Peyer's patch (tissue), 4 donors: Measurements from ENCODE around the gene PDGFB.

Experiments
- POLR2A ChIP-seq, 2 donors: fragments of 450-650 bp; IDR thresholded peaks; one replicate each; pipeline ENCODE4 v1.5.1; 2017; ENCODE audit warnings: antibody characterized with exemption in 2 of 2, mild to moderate bottlenecking in 2 of 2, moderate library complexity in 2 of 2
- TF ChIP-seq, protein P1 (sequence below), 6 experiments: fragments of 450-650 bp in 4 of 6; fragments of 200-600 bp in 2 of 6; sonication (generic) in 1 of 6; IDR thresholded peaks; one replicate each; pipeline ENCODE4 v1.5.1; 2017 to 2019; ENCODE audit warnings: antibody characterized with exemption in 6 of 6, mild to moderate bottlenecking in 3 of 6, moderate library complexity in 1 of 6

DNA sequence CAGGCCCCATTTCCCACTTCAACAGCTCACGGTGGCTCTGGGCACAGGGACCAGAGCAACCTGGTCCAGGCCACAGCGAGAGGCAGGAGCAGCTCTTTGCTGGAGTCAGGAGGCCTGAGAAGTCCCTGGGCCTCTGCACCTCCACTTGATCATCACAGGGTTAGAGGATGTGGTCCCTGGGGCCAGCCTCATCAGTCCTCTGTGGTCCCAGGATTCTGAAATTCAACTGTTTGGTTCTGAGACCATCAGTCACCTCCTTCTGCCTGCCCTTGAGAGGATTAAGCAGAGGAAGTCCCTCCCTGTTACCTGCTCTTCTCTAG, 67.4 kb downstream of the PDGFB start:
- TF ChIP-seq, protein P1, sequence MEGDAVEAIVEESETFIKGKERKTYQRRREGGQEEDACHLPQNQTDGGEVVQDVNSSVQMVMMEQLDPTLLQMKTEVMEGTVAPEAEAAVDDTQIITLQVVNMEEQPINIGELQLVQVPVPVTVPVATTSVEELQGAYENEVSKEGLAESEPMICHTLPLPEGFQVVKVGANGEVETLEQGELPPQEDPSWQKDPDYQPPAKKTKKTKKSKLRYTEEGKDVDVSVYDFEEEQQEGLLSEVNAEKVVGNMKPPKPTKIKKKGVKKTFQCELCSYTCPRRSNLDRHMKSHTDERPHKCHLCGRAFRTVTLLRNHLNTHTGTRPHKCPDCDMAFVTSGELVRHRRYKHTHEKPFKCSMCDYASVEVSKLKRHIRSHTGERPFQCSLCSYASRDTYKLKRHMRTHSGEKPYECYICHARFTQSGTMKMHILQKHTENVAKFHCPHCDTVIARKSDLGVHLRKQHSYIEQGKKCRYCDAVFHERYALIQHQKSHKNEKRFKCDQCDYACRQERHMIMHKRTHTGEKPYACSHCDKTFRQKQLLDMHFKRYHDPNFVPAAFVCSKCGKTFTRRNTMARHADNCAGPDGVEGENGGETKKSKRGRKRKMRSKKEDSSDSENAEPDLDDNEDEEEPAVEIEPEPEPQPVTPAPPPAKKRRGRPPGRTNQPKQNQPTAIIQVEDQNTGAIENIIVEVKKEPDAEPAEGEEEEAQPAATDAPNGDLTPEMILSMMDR (IDR thresholded peaks at IDR 0.05), result no peak
- no peak for TF ChIP-seq POLR2A (IDR thresholded peaks at IDR 0.05)
